ENCODE measurements around the gene CSNK1A1.
"Not testable (repeated sequence)": the region's sequence is repeated elsewhere in the genome, so short reads cannot be mapped to it uniquely, and the experiment has no call there.

The CSNK1A1 gene

DNA sequence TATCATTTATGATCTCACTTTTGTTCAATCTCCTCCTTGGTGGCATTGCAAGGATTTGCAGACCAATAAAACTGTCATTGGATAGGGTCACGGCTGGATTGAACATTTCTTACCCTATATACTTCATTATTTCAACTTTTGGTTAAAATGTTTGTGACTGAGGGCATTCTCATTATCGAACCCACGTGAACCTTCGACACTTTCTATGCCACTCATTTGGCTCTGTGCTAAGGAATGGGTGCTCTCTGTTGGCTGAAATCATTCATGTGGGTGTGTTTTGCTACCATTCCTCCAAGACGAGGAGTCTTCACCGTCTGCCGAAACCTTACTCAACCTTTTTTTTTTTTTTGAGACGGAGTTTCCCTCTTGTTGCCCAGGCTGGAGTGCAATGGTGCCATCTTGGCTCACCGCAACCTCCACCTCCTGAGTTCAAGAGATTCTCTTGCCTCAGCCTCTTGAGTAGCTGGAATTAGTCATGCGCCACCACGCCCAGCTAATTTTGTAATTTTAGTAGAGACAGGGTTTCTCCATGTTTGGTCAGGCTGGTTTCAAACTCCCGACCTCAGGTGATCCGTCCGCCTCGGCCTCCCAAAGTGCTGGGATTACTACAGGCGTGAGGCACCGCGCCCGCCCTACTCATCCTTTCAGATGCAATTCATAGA is 62.5 kb downstream of the CSNK1A1 start:
- DNase-seq: no peak

DNA sequence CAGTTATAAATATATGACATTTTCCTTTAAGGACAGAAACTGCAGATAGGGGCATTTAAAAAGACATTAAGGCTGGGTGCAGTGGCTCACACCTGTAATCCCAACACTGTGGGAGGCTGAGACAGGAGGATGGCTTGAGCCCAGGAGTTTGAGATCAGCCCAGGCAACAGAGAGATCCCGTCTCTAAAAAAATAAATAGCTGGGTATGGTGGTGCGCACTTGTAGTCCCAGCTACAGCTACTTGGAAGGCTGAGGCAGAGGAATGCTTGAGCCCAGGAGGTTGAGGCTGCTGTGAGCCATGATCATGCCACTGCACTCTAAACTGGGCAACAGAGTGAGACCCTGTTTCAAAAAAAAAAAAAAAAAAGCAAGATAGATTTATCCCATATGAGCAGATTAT is 63.6 kb downstream of the CSNK1A1 start:
- DNase-seq: no peak

DNA sequence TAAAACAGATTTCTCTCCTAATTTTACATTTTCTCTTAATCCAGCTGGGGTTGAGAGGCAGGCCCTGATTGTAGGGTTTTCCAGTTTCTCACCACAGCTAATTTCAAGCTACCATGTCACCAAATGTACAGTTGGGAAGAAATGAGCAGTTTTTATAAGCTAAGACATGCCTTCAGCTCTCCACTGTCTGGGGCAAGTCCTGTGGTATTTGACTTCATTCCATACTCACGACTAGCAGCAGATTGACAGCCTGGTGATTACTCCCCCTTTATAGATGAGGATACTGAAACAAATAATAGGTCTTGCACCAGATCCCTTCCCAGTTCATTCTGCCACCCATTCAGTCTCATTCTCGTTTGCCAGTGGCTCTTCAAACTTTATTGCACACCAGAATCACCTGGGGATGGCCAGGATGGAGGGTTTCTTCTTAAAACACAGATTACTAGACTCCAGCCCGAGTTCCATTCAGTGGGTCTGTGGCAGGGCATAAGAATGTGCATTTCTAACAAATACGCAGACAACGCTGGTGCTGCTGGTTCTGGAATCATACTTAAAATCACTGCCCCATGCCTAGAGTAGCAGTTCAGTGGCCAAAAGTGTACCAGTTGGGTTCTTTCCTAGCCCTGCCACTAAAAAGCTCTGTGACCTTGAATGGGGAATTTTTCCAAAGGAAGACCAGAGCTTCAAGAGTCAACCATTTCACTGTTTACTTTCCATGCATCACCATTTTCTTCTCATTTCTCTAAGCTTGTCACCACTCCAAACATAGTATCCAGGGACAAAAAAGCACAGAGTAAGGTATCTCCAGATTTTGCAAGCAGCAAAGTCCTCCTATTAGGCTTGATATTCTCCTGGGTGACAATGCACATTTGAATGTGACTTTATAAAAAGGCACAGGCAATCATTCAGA is 64.3 kb downstream of the CSNK1A1 start:
- DNase-seq: no peak

DNA sequence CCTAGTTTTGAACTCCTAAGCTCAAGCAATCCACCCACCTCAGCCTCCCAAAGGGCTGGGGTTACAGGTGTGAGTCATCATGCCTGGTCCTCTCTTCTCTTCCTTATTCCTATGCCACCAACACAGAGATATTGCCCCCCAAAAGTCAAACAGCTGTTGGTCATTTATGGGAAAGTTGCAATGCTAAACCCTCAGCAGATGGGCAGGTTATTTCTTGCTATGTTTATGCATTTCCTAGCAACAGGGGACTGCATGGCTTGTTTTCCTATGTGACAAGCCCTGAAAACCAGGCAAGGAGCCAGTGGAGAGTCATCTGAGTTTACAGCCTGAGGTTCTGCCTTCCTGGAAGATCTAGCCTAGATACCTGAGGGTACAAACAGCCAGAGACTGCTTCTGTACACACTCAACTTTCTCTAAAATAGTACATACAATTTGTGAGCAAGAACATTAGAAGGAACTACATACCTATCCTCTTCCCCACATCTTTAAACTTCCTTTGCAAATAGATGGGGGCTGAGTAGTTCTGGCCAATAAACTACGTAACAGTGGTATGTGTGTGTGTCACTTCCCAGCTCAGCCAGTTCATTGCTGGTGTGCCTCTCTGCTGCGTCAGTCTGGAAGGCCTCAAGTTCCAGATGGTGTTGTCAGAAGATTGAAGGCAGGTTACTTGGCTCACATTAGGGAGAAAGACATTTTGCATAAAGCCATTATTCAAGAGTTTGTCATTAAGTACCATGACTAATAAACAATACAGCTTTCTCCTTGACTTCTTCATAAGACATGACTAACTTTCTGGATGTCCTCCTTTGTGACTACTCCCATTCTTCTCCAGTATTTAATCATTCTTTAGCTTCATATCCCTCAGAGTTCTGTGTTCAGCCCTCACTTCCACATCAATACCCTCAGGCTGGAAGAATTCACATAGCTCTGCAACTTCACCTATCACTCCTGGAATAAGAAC is 65.3 kb downstream of the CSNK1A1 start:
- no peak for DNase-seq

DNA sequence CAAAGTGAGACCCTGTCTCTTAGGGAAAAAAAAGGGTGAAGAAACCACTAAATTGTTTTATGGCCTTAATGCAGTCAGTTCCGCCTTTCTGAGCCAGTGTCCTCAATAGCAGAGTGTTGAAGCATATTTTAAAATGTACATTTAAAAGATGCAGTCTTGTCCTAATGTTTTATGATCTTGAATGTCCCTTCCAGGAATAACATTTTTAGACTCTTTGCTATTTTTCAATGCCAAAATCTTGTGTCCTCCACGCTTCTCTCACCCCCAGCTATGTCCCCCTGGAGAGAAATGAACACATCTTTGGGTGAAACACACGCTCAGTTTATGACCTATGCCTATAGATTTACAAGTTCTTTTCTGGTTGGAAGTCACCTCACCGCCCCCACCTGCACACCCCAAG is 69.8 kb downstream of the CSNK1A1 start:
- DNase-seq: no peak

DNA sequence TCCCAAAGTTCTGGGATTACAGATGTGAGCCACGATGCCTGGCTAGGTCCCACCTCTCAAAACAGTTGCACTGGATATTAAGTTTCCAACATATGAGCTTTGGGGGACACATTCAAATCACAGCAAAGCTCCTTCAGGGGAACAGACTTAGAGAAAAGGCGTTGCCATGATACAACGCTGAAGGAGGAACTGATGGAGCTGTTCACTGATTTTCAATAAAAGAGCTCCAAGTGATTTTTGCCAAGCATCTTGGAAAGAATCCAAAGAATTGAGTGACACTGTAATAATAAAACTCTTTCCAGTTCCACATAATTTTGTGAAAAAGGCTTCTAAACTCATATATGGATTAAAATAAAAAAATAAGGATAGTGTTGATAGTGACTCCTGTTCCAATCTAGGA is 72.5 kb downstream of the CSNK1A1 start:
- DNase-seq: no peak

DNA sequence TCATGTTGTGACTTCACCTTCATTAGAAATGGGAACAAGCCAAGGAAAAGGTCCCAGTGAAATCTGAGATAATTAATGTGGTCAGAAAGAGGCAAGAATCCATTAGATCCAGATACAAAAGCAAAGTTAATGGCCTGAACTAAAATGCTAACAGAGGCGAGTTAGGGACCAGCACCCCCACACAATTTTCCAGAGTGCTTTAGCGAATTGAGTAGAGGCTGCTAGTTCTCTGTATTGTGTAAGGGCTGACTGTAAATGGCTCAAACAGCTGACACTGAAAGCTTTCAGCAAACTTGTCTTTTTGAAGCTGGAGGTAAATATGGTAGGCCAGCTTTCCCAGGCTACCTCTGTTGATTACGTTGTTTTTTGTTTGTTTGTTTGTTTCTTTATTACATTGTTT is 75.5 kb downstream of the CSNK1A1 start:
- DNase-seq: no peak

DNA sequence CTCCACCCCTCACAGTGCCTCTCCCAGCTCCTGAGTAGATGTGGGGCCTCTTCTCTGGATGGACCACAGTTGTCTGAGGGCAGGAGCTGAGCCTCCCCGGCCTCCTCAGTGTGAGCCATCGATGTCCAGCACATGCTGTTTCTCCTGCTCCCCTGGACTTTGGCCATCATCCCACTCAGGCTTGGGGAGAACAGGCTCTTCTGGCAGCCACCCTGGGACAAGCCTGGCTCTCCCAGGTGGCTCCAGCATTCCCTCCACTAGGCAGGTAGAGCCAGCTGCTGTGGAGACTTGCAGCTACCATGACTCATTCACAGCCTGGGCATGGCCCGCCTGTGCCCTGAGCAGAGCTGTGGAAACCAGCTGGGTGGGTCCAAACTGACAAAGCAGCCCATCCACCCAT is 77.0 kb downstream of the CSNK1A1 start:
- no peak for DNase-seq

DNA sequence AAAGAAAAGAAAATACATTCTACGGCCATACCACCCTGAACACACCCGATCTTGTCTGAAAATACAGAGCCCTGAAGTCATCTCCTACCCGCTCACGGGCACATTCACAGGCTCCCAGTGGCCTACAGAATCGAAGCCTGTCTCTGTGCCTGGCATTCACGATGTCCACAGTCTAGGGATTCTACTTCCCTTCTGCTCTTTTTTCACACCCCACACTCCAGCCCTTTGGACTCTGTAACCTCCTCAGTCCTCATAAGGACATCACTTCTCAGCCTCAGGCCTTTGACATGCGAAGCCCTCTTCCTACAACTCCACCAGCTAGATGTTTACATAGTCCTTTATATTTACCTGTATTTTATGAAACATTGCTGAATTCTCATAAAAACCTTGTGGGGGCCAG is 77.8 kb downstream of the CSNK1A1 start:
- DNase-seq: no peak

DNA sequence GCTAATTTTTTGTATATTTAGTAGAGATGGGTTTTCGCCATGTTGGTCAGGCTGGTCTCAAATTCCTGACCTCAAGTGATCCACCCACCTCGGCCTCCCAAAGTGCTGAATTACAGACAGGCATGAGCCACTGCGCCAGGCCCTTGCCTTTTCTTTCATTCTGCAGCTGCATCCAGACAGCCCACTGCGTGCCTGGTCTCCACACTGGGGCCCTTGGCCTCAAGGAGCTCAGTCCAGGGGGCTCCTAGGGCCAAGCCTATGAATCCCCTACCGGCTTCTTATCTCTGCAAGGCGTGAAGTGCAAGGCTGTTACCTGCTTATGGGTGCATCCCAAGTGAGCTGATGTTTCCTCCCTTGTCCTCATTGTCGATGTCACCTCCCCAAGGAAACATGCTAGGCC is 78.8 kb downstream of the CSNK1A1 start:
- DNase-seq: no peak

DNA sequence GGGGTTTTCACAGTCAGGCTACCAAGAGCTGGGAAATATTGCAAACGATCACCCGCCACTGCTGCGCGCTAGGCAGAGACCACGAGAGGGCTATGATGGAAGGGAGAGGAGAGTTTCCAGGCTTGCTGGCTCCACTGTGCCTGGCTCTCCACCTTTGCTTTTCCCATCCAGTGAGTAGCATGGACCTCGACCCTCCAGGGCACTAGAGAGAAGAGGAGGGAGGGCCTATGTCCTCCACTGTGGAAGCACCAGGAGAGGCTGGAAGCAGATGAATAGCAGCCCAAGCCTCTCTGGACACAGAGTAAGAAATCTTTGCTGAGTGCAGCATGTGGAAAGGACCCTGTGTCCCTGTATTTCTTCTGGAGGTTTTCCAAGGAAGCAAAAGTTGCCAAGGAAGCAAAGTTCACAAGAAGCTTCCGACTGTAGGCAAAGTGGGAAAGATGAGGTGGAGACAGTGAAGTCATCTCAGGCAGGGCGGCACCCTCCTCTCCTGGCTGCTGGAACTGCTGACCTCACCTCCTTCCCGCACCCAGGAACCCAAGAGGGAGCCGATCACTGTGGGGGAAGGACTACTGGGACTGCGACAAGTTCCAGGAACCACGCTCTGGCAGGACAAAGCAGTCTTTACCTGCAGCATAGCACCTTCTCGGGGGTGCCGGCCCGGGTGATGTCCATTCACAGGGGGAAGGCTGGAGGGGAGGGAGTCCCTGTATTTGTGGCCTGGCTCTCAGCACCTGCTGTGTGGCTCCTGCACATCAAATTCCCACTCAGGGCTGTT is 79.6 kb downstream of the CSNK1A1 start:
- DNase-seq: no peak

DNA sequence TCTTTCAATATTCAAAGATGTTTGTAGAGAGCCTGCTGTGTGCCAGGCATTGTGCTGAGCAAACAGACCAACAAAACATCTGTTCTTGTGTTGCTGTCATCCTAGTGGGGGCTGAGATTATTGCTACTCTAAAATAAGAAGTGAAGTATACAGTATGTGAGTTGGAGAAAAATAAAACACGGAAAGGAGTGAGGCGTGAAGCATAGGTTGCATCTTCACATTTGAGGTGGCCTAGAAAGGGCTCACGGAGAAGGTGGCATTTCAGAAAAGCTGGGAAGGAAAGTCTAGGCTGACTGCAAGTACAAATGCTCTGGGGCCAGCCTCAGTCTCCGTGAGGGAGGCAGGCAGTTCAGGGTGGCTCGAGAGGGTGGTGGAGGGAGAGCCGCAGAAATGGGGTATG is 80.3 kb downstream of the CSNK1A1 start:
- no peak for DNase-seq

DNA sequence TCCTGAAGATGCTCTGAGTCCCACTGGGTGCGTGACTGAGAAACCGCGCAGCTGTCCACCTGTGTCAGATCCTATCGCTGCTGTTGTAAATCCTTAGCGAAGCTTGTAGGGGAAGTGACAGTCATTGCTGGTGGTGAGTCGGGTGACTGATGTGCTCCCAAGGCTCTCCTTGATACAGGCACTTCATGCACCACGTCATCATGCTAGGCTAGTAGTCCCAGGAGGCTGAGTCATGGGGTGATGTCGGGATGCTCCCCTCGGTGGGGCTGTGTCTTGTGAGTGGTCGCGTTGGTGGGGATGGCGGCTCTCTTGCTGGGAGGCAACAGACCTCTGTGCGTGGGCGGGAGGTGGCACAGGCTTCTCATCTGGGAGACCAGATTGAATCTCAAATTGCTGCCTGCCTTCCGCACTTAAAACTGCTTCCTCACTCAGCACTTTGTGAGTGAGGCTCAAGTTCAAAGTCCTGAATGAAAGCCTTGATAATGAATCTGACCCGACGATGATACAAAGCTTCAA is 84.7 kb downstream of the CSNK1A1 start:
- no peak for DNase-seq

DNA sequence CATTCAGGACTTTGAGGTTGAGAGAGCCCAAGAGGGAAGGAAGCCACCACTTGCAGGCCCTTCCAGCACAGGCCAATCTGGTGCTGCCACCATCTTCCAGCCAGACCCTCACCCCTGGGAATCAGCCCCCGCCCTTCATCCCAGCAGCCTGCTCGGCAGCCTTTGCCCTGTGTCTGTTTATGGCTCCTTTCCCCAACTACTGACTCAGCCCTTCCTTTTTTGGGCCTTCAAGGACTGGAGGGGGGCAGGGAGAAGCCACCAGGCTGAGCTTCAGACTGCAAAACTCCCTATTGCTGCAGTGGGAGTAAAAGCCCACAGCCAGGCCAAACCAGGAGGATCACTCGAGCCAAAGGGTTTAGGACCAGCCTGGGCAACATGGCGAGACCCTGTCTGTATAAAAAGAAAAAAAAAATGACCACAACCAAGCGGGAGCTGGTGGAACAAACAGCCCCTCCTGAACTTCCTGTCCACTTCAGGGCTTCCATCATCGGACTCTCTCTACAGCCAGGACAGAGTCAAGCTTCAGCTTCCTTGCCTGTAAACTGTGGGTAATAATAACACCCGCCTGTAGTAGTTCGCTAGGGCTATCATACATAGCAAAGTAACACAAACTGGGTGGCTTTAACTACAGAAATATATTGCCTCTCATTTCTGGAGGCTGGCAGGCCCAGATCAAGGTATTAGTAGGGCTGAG is 86.3 kb downstream of the CSNK1A1 start:
- DNase-seq: no peak

DNA sequence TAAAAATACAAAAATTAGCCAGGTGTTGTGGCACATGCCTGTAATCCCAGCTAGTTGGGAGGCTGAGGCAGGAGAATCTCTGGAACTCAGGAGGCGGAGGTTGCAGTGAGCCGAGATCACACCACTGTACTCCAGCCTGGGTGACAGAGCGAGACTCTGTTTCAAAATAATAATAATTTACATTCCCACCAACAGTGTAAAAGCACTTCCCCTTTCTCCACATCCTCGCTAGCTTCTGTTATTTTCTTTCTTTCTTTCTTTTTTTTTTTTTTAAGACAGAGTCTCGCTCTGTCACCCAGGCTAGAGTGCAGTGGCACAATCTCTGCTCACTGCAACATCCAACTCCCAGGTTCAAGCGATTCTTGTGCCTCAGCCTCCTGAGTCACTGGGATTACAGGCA is 89.3 kb downstream of the CSNK1A1 start:
- DNase-seq: not testable (repeated sequence)

DNA sequence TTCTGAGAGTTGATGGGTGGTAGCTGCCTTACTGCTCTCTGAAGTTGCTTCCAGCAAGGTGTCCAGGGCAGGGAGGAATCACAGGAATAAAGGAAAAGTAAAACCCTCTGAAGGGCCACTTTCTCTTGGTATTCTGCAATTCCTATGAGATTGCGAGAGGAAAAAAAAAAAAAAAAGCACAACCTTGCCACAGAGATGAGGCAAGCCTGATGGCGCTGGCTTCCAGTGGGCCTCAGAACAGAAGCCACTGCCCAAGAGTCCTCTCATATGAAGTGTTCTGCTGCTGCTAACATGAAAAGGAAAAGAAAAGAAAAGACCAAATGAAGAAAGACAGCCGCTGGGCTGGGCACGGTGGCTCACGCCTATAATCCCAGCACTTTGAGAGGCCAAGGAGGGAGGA is 91.3 kb downstream of the CSNK1A1 start:
- DNase-seq: no peak

DNA sequence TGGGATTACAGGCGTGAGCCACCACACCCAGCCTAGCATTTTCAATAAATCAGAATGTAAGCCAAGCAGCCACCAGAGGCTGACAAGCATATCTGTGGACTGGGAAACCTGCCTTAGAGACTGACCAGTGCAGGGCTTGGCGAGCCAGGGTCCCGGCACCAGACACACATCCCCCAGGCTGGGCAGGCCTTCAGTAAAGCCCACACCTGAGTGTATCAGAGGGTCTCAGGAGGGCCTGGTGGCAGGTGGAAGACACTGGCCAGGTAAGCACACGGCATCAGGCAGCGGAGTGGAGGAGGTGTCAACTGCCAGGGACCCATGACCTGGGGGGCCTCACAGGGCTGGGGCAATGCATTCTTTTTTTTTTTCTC is 93.9 kb downstream of the CSNK1A1 start:
- DNase-seq: no peak

DNA sequence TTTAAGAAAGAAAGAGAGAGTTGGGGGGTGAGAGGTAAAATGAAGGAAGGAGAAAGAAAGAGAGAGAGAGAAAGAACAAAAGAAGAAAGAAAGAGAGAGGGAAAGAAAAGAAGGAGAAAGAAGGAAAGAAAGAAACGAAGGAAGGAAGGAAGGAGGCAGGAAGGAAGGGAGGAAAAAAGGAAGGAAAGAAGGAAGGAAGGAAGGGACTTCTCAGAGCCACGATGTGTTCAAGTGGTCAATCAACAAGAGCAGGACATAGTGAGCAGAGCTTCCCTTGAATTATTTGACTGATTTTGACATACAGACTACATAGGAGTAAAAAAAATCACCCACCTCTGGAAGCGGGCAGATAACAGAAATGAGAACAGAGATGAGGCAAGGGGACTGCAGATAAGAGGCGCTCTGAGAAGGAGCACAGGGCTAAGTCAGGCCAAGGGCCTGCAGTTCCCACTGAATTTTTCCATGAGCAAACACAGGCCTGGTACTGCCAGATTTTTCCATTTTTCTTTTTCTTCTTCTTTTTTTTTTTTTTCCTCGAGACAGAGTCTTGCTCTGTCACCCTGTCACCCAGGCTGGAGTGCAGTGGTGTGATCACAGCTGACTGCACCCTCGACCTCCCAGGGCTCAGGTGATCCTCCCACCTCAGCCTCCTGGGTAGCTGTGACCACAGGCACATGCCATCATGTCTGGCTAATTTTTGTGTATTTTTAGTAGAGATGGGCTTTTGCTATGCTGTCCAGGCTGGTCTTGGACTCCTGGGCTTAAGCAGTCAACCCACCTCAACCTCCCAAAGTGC is 94.4 kb downstream of the CSNK1A1 start:
- no peak for DNase-seq

DNA sequence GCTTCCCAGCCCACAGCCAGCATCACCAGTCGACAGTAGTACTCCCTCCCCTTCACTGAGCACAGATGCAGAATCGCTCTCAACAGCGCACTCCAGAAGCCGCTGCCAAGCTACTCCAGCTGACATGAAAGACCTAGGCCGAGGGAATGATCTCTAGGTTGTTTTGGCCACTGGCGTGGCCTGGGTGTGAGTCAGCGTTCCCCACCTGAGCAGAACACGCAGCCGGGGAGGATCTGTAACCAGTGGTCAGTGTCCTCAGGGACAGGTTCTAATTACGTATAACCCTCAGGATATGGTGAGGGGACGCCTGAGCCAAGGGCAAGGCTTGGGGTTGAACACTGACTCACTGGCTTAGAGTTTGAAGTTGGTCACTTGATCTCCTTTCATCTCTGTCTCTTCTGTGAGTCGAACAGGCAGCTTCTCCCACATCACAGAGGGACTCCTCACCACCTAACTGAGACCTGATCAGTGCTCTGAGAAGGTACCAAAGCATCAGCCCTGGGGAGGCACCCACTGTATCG is 95.3 kb downstream of the CSNK1A1 start:
- peak; percentile 42 for DNase-seq

DNA sequence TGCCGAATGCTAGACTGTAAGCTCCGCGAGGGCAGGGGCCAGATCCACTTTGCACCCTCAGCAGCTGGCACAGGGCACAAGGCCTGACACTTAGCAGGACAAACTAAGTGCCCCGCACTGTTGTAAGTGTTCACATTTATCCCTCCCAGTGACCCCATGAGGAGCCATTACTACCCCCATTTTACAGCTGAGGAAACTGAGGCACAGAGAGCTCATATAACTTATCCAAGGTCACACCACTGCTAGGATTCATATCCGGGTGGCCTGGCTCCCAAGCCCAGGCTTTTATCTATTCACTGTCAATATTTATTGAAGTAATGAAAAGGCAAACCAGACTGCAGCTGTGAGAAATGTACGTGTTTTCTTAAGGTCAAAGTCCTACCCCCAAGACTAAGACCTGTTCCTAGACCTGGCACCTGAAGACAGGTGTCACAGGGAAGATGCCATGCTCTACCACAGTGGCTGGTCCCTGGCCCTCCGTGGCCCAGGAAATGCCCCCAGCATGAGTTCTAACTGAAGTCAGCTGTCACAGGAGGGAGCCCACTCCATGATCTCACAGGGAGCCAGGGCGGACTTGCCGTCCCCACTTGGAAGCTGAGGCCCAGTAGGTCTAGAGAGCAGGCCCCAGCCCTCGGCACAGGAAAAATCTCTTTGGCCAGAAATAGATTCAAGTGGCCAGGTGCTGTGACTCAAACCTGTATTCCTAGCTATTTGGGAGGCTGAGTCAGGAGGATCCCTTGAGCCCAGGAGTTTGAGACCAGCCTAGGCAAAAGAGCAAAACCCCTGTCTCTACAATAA is 97.4 kb downstream of the CSNK1A1 start:
- DNase-seq: no peak
